ENCODE data around the gene PDZD8. TPM values are rescaled to one million over a fixed set of nuclear protein-coding genes. Genes with fewer than 3 reads are reported as not detected.
"Not testable (repeated sequence)": the region's sequence is repeated elsewhere in the genome, so short reads cannot be mapped to it uniquely, and the experiment has no call there.

Gene PDZD8
- total RNA-seq, 2 experiments from 2014 or later, result 10.9 to 13.4 TPM

DNA sequence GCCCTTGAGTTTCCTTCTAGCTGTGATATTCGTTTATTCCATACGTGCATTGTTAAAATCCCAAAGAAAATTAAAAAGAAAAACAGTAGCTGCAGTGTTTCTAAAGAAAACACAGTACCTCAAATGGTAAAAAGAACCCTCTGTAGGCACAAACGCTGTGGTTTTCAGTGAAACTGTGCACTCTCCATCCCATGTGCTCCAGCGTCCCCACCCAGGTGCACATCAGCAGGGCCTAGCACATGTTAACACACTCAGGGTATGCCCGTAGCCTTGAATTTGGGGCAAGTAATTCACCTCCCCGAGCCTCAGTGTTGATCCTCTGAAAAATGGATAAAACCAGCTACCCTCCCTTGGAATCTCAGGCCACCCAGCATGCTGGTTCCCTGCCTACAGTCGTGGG is 124.8 kb downstream of the PDZD8 start:
- no peaks in the 10 kb centered on the region for H3K9me3 Mint-ChIP-seq
- H3K4me3 Mint-ChIP-seq, result no peak overlapping the region
- CTCF ChIA-PET, result interaction anchor here (1.6 kb wide), 1 partner anchor 211 kb away, joined by 3 read pairs; no protein-coding TSS in a partner anchor

DNA sequence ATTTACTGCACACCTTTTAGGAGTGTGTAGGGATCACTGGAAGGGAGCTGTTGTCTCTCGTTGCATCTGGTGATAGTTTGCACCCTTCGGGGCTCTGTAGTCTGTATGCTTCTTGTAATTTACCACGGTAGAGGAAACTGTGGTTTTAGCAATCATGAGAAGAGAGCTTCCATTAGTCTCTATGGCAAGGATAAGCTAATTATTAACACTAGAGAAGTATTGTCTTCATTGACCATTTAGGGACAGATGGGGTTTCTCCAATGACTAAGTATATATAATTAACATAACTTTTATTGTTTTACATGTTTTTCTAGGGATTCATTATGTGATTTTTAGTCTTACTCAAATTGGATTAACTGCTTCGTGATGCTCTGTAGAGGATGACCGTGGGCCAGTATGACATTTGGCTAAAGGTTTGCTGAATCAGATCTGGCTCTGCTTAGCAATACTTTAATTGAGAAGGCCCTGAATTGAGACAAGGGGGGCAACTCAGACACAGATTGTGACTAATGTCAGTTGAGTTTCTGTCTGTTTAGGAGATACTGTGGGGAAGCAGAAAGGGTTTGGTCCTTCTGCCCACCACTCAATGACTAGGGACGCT is 125.6 kb downstream of the PDZD8 start:
- ChIA-PET POLR2A (no interaction called here), CTCF (interaction anchor here (1.6 kb wide), 1 partner anchor 212 kb away, joined by 3 read pairs; no protein-coding TSS in a partner anchor)

More for the DNA sequence above, 124.8 kb downstream of the PDZD8 start:
- DNase-seq, result no peak
- Mint-ChIP-seq H3K27me3 (peaks cover 17% of the 10 kb centered on the region), H3K36me3 (ENCODE audit: low read depth) (no peaks in the 10 kb centered on the region), H3K4me1 (peaks cover 5% of the 10 kb centered on the region), H3K27ac (no peak overlapping the region)
- POLR2A ChIA-PET, result no interaction called here

DNA sequence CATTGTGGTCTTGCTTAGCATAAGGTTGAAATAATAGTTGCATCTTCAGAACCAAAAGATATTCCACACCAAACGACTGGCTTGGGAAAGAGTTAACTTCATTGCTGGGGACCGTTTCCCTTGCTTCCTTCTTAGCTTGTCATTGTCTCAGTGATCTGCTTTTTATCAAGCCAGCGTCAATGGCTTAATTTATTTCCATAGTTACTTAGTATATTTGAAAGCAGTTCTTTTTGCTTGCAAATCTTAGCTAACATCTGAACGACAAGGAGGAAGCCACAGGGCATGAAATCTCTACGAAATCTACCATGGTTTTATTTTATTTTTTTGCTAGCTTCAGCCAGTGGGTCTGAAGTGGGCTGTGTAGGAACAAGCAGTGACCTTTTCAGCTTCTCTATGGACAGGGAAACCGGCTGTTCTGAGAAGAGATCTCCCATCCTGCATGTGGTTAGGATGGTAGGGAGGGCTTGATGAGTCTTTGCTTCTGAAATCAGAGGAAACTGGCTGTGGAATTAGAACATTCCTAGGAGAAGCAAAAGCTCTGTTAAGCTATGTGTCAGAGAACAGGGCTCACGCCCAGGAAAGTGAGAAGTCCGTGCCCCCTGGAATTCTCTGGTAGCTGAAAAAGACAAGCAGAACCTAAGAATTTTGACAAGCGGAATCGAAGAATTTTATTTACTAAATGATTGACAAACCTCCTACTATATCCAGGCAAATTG is 126.3 kb downstream of the PDZD8 start:
- Mint-ChIP-seq H3K27ac (no peak overlapping the region), H3K36me3 (ENCODE audit: low read depth) (no peaks in the 10 kb centered on the region), H3K9me3 (no peaks in the 10 kb centered on the region), H3K27me3 (peaks cover 17% of the 10 kb centered on the region), H3K4me3 (no peak overlapping the region), H3K4me1 (peaks cover 5% of the 10 kb centered on the region)
- no peak for DNase-seq
- POLR2A ChIA-PET, result no interaction called here
- CTCF ChIA-PET, result interaction anchor here (1.6 kb wide), 1 partner anchor 213 kb away, joined by 3 read pairs; no protein-coding TSS in a partner anchor

More for the DNA sequence above, 125.6 kb downstream of the PDZD8 start:
- no peak overlapping the region for H3K4me3 Mint-ChIP-seq
- no peak overlapping the region for H3K27ac Mint-ChIP-seq
- no peak for DNase-seq
- peaks cover 17% of the 10 kb centered on the region for H3K27me3 Mint-ChIP-seq
- H3K4me1 Mint-ChIP-seq, result peaks cover 5% of the 10 kb centered on the region
- no peaks in the 10 kb centered on the region for H3K9me3 Mint-ChIP-seq
- no peaks in the 10 kb centered on the region for H3K36me3 Mint-ChIP-seq (ENCODE audit: low read depth)

DNA sequence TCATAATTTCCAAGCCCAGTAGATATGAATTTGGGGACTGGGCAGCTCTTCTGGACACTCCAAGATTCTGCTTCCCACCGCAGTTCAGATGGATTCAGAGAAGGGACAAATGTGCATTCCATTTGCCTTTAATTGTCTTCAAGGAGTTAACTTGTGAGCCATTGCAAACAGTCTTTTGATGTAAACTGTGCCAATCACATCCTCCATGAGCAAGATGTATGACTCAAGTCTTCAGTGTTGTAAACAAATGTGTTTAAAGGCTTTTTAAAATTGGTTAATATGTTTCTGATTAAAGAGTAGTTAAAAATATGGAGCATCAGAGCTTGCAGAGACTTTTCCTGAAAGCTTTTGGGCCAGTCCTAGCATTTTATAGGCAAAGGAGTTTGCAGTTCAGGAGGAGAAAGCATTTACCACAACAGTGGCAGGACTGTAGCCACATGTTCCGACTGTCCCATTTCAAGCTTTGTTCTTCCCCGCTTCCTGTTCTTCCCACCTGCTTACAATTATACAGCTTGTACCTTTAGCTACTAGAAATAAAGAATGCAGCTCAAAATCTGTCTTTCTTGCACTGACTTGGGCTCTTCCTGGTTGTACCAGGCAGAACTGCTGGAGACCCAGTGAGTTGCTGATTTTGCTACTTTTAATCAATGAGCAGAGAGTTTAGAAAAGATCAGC is 128.1 kb downstream of the PDZD8 start:
- H3K4me1 Mint-ChIP-seq, result peaks cover 5% of the 10 kb centered on the region
- ChIA-PET POLR2A (no interaction called here), CTCF (interaction anchor here (0.9 kb wide), 1 partner anchor 31 kb away, joined by 5 read pairs; no protein-coding TSS in a partner anchor)
- DNase-seq, result no peak
- no peaks in the 10 kb centered on the region for H3K9me3 Mint-ChIP-seq
- no peak overlapping the region for H3K4me3 Mint-ChIP-seq
- peaks cover 28% of the 10 kb centered on the region for H3K27me3 Mint-ChIP-seq
- H3K27ac Mint-ChIP-seq, result no peak overlapping the region
- no peaks in the 10 kb centered on the region for H3K36me3 Mint-ChIP-seq (ENCODE audit: low read depth)

DNA sequence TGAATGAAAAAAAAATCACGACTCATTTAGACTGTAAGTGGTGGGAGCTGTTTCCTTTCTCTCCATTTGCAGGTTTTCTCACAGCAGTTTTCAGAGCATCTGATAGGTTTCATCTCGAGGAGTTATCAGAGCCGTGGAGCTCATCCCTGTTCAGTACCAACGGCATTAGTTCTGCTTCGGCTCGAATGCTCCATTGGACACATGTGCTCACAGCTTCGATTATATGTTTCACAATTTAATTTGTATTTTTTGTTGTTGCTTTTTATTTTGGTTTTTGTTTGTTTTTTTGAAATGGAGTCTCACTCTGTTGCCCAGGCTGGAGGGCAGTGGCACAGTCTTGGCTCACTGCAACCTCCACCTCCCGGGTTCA is 132.8 kb downstream of the PDZD8 start:
- H3K27ac Mint-ChIP-seq, result no peak overlapping the region
- H3K4me3 Mint-ChIP-seq, result no peak overlapping the region
- ChIA-PET POLR2A (no interaction called here), CTCF (interaction anchor here (0.6 kb wide), 2 partner anchors 1352 to 1377 kb away, joined by 3 to 4 read pairs; no protein-coding TSS in a partner anchor)
- no peaks in the 10 kb centered on the region for H3K36me3 Mint-ChIP-seq (ENCODE audit: low read depth)
- H3K9me3 Mint-ChIP-seq, result no peaks in the 10 kb centered on the region
- peaks cover 23% of the 10 kb centered on the region for H3K27me3 Mint-ChIP-seq
- DNase-seq, result no peak
- H3K4me1 Mint-ChIP-seq, result peaks cover 2% of the 10 kb centered on the region

DNA sequence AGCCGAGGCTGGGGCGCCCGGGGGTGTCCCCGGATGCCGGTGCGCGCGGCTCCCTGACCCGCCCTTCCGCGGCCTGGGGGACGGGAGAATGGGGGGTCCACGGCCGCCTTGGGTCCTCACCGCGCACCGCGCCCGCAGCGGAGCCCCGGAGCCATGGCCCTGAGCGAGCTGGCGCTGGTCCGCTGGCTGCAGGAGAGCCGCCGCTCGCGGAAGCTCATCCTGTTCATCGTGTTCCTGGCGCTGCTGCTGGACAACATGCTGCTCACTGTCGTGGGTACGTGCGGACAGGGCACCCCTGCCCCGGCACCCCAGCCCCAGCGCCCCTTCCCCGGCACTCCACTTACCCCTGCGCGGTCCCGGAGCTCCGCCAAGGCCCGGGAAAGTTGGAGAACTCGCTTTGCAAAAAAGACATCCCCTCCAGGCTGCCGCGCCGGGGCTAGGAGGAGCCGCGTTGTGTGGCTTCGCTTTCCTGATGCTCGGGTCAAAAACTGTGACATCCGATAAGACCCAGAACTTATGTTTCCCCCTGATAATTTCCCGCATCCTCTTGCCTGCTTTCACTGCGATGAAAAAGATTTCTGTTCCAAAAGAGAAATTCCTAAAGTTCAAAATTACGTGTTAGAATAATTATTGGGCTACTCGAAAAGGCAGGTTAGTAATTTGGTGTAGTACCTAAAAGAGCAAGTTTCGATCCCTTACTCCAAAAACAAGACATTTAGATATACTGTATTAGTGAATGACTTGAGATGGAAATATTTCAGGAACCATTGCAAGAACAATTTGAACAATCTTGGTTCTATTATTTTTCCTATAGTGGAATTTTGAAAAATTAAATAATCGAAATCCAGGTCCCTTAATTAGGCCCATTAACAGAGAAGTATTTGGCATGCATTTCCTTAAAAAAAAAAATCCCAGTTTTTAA is 133.4 kb downstream of the PDZD8 start:
- CTCF ChIA-PET, result interaction anchor here (0.6 kb wide), 2 partner anchors 1352 to 1377 kb away, joined by 3 to 4 read pairs; no protein-coding TSS in a partner anchor
- POLR2A ChIA-PET, result no interaction called here
- Mint-ChIP-seq H3K4me1 (peaks cover 4% of the 10 kb centered on the region), H3K4me3 (no peak overlapping the region), H3K9me3 (no peaks in the 10 kb centered on the region), H3K27ac (no peak overlapping the region), H3K36me3 (ENCODE audit: low read depth) (no peaks in the 10 kb centered on the region), H3K27me3 (peaks cover 20% of the 10 kb centered on the region)
- DNase-seq, result no peak

DNA sequence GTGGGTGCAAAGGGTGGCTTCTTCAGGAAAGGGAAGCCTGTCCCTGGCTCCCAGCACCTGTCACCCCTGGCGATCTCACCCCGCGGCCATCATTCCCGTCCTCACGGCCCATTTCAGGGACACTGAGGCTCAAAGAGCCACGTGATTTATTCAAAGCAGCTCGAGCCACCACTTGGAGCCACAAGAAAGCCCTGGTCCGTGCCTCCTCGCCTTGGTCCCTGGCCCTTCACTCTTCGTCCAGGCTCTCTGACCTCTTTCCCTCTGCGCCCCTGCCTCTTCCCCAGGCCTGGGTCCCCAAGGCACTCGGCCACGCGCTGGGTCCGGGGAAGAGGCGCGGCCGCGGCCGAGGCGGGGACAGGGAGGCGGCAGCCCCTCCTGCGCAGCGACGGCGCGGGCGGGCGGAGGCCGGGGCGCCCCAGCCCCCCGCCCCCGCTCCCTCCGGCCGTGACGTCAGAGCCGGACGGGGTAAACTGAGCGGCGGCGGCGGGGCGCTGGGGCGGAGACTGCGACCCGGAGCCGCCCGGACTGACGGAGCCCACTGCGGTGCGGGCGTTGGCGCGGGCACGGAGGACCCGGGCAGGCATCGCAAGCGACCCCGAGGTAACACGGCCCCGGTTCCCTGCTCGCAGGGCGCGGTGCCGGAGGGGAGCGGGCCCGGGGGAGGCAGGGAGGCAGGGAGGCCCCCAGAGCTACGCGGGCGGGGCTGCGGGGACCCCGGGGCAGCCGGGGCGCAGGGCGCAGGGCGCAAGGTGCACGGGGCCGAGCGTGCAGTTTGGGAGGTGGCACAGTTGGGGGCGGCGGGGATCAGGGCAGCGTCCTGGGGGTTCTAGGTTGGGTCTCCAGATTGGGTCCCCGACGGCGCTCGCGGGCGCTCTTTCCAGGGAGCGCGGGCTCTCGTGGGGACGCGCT is 134.4 kb downstream of the PDZD8 start, which contains the start of gene SLC18A2:
Gene SLC18A2, plus strand, starts transcription at position 494 of the 909 bp plus-strand sequence. CDS start 580 bp downstream, outside the sequence.
- H3K4me1 Mint-ChIP-seq, result peaks cover 4% of the 10 kb centered on the region
- POLR2A ChIA-PET, result no interaction called here
- DNase-seq, result no peak
- H3K36me3 Mint-ChIP-seq (ENCODE audit: low read depth), result no peaks in the 10 kb centered on the region
- CTCF ChIA-PET, result no interaction called here
- no peak within 1 kb of the TSS for H3K27ac Mint-ChIP-seq
- peaks cover 20% of the 10 kb centered on the region for H3K27me3 Mint-ChIP-seq
- H3K4me3 Mint-ChIP-seq, result no peak within 1 kb of the TSS
- no peaks in the 10 kb centered on the region for H3K9me3 Mint-ChIP-seq

DNA sequence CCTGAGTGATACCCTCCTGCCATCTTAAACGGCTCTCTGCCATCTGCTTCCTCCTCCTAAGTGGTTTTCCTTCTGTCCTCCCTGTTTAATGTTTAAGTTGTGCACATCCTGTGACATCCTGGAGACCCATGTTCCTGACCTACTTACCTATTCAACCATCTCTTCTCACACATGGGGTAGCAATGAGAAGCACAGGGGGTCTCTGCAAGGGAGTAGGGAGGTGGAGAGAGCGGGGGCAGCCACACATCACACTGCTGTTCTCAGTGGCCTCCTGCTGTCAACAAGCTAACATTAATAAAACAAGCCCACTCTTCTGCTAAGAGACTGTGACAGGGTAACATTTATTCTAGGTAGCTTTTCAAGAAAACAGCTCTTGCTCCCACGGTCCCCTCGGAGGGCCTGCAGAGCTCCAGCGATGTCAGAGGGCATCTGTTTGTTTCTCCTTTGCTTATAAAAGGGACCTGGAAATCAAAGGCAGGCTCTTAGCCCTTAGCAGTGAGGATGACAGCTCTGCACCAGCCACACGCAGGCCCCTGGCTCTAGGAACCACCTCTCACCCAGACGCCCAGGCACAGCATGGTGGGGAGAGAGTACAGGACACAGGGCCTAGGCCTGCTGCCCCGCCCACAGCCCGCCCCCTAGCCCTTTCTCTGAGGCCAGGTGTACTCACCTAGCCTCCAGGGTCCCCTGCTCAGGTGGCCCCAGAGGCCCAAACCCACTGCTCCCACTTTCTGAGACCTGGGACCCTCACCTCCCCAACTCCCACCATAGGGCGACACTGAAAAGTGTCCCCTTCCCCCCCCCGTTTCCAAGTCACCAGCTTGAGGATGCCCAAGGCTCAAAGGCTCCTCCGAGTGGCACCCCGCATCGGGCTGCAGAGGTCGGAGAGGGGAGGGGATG is 135.3 kb downstream of the PDZD8 start:
- peaks cover 20% of the 10 kb centered on the region for H3K27me3 Mint-ChIP-seq
- no peak overlapping the region for H3K4me3 Mint-ChIP-seq
- ChIA-PET POLR2A (no interaction called here), CTCF (no interaction called here)
- peaks cover 4% of the 10 kb centered on the region for H3K4me1 Mint-ChIP-seq
- no peak for DNase-seq
- H3K36me3 Mint-ChIP-seq (ENCODE audit: low read depth), result no peaks in the 10 kb centered on the region
- H3K9me3 Mint-ChIP-seq, result no peaks in the 10 kb centered on the region
- no peak overlapping the region for H3K27ac Mint-ChIP-seq

DNA sequence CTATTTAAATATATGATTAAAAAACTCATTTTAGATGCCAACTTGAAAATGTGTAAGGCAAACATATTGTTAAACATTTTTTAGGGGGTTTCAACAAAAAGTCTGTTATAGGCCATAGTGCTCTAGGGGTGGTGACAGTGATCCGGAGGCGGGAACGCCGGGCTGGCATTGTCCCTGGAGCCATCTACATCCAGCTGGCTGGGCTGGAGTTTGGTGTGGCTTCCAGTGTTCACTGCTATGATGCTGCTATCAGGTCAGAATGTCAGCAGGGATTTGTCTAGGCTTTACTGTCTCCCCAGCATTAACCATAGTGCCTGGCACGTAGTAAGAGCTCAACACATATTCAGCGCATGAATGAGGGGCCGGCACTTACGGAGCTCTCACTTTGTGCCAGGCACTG is 136.2 kb downstream of the PDZD8 start:
- H3K27ac Mint-ChIP-seq, result no peak overlapping the region
- no peak overlapping the region for H3K4me3 Mint-ChIP-seq
- peaks cover 4% of the 10 kb centered on the region for H3K4me1 Mint-ChIP-seq
- H3K9me3 Mint-ChIP-seq, result no peaks in the 10 kb centered on the region
- H3K36me3 Mint-ChIP-seq (ENCODE audit: low read depth), result no peaks in the 10 kb centered on the region
- peaks cover 23% of the 10 kb centered on the region for H3K27me3 Mint-ChIP-seq
- ChIA-PET CTCF (no interaction called here), POLR2A (no interaction called here)
- DNase-seq, result no peak

DNA sequence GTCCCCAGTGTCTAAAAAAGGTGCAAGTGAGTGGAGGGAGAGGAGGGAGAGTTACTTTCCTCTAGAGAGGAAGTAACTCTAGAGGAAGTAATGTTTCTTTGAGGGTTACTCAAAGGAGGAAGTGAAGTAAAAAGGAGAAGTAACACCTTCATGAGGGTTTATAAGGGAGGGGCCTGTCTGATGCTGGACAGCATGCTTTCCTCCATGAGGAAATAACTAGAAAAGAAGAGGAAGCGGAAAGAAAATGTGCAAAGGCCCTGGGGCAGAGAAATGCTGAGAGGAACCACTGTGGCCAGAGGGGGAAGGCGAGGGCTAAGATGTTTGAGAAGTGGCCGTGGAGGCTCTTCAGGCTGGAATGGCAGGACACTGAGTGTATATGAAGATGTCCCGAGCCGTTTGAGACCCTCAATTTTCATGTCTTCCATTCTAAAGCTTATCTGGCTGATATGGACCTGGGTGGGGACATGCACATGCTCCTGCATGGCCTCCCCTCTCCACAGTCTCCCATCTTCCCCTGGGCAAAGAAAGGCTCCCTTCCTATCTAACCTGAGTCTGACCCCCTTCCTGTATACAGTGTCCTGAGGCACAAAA is 137.7 kb downstream of the PDZD8 start:
- no peaks in the 10 kb centered on the region for H3K9me3 Mint-ChIP-seq
- no peak overlapping the region for H3K27ac Mint-ChIP-seq
- H3K4me1 Mint-ChIP-seq, result peaks cover 4% of the 10 kb centered on the region
- ChIA-PET CTCF (interaction anchor here (0.6 kb wide), 1 partner anchor 91 kb away, joined by 3 read pairs; no protein-coding TSS in a partner anchor), POLR2A (no interaction called here)
- no peak overlapping the region for H3K4me3 Mint-ChIP-seq
- no peaks in the 10 kb centered on the region for H3K36me3 Mint-ChIP-seq (ENCODE audit: low read depth)
- DNase-seq, result no peak
- peaks cover 19% of the 10 kb centered on the region for H3K27me3 Mint-ChIP-seq

DNA sequence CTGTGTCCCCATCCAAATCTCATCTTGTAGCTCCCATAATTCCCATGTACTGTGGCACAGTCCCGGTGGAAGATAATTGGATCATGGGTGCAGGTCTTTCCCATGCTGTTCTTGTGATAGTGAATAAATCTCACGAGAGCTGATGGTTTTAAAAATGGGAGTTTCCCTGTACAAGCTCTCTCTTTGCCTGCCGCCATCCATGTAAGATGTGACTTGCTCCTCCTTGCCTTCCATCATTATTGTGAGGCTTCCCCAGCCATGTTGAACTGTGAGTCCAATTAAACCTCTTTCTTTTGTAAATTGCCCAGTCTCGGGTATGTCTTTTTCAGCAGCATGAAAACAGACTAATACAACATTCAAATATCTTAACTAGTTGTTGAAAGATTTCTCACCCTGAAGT is 145.1 kb downstream of the PDZD8 start:
- H3K4me3 Mint-ChIP-seq; POLR2A ChIA-PET; DNase-seq; H3K9me3 Mint-ChIP-seq; H3K36me3 Mint-ChIP-seq (ENCODE audit: low read depth); H3K4me1 Mint-ChIP-seq; H3K27ac Mint-ChIP-seq; CTCF ChIA-PET: not testable (repeated sequence)
- H3K27me3 Mint-ChIP-seq, result peaks cover 26% of the 10 kb centered on the region

Data from activated CD4-positive, alpha-beta T cell treated with anti-CD3 and anti-CD28 coated beads, Interleukin-2, amount 10 ng/mL, durations not matched to agents 7 days and 5 days (primary cell).